Right atrium auricular region (tissue), 2 donors: ENCODE measurements around the gene TRO. TPM values are rescaled to one million over a fixed set of nuclear protein-coding genes. Genes with fewer than 3 reads are reported as not detected.

Experiments
- DNase-seq: peaks from one replicate; pipeline ENCODE4 v3.0.0-alpha.2; 2019; ENCODE audit warnings: low spot score
- H3K27ac ChIP-seq, 2 donors: fragments of 200-600 bp; sonication (generic); 1 replicate in 1 of 2; 2 replicates in 1 of 2; pipeline ENCODE4 v1.5.1; 2016 to 2019
- H3K27me3 ChIP-seq, 2 donors: fragments of 200-600 bp; sonication (generic); one replicate each; pipeline versions ENCODE4 v1.5.1 to v1.6.0; 2017 to 2019
- H3K36me3 ChIP-seq: fragments of 200-600 bp; sonication (generic); one replicate; pipeline ENCODE4 v1.5.1; 2016
- H3K4me1 ChIP-seq, 2 donors: fragments of 200-600 bp; sonication (generic); one replicate each; pipeline versions ENCODE4 v1.5.1 to v1.6.0; 2017 to 2019
- H3K4me3 ChIP-seq, 2 donors: fragments of 200-600 bp; sonication (generic); 1 replicate in 1 of 2; 2 replicates in 1 of 2; pipeline ENCODE4 v1.5.1; 2017 to 2019; ENCODE audit warnings: mild to moderate bottlenecking in 1 of 2, moderate library complexity in 1 of 2
- H3K9me3 ChIP-seq, 2 donors: fragments of 200-600 bp; sonication (generic); one replicate each; pipeline ENCODE4 v1.5.1; 2019
- CTCF ChIP-seq, 2 donors: fragments of 200-600 bp; sonication (generic); IDR thresholded peaks; one replicate each; pipeline ENCODE4 v1.5.1; 2019; ENCODE audit warnings: antibody characterized with exemption in 2 of 2
- total RNA-seq, 2 donors: library from RNA; depleted of rRNA; stranded (reverse); fragments of >200 nt; gene quantifications; one replicate each; pipeline ENCODE4 v1.1.0, GENCODE V29; 2016

The TRO gene
- total RNA-seq, 2 donors from 2014 or later, result 4.3 to 4.9 TPM

DNA sequence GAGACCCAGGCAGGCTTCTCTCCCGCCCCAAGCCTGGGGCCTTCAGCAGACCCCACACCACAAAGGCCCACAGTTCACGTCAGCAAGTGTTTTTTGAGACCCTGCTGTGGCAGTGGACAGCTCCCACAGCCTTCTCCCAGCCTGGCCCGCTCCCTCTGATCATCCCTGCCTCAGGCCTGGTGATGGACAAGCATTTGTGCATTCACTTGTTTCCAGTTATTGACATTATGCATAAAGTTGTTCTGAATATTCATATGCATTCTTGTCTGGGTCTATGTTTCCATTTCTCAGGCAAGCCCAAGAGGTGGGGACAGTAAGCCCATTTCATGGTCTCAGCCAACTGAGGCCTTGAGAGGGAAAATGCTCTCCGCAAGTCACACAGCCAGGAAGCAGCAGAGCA is 14.7 kb downstream of the TRO start:
- no peak for TF ChIP-seq CTCF (IDR thresholded peaks at IDR 0.05)
- DNase-seq, result no peak

GRCh38 chrX:54937416-54937815 is 16.8 kb downstream of the TRO start:
- no peak overlapping the region for H3K27ac ChIP-seq
- no peak for TF ChIP-seq CTCF (IDR thresholded peaks at IDR 0.05)
- no peak for DNase-seq

More for the DNA sequence above, 14.7 kb downstream of the TRO start:
- no peaks in the 10 kb centered on the region for H3K27me3 ChIP-seq
- H3K4me3 ChIP-seq, result no peak overlapping the region
- H3K36me3 ChIP-seq, result no peaks in the 10 kb centered on the region
- no peak overlapping the region for H3K27ac ChIP-seq
- no peaks in the 10 kb centered on the region for H3K9me3 ChIP-seq
- H3K4me1 ChIP-seq, result no peaks in the 10 kb centered on the region

DNA sequence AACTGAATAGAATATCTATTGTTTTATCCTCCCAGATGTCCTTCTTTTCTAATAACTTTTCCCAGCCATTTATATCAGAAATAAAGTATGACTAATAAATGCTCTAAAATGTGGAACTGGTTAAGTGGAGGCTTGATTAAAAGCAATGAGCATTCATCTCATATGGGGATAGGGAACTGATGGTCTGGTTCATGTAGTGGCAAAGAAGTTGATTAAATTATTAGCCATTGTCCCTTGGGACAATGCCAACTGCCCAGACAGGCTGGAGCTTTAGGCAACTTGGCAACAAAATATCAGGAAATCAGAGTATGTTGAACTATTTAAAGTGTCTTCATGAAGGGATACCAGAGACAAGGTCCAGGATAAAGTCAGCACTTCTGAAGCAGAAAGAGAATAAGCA is 24.2 kb downstream of the TRO start:
- no peaks in the 10 kb centered on the region for H3K27me3 ChIP-seq
- no peaks in the 10 kb centered on the region for H3K9me3 ChIP-seq
- no peaks in the 10 kb centered on the region for H3K36me3 ChIP-seq
- DNase-seq, result no peak
- no peak overlapping the region for H3K27ac ChIP-seq
- TF ChIP-seq CTCF (IDR thresholded peaks at IDR 0.05), result no peak
- no peaks in the 10 kb centered on the region for H3K4me1 ChIP-seq
- no peak overlapping the region for H3K4me3 ChIP-seq

More at GRCh38 chrX:54937416-54937815, 16.8 kb downstream of the TRO start:
- Histone ChIP-seq H3K27me3 (no peaks in the 10 kb centered on the region), H3K9me3 (no peaks in the 10 kb centered on the region), H3K4me3 (no peak overlapping the region), H3K36me3 (no peaks in the 10 kb centered on the region), H3K4me1 (no peaks in the 10 kb centered on the region)

DNA sequence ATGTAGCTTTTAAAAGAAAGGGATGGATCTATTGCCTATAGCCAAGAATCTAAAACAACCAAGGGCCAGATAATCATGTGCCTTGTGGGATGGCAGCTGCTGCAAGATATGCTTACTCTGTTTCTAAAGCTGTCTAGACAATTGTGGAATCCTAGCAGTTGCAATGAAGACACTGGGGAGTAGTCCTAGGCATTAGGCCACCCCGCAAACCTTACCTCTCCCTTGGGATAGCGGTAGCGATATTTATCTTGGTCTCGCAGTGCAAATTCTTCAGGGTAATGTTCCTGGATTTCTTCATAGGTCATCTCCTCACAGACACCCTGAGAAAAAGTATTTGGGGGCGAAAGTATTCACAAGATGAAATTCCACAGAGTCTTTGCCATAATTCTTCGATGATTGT is 24.6 kb downstream of the TRO start:
- Histone ChIP-seq H3K27ac (no peak overlapping the region), H3K9me3 (no peaks in the 10 kb centered on the region), H3K27me3 (no peaks in the 10 kb centered on the region), H3K36me3 (no peaks in the 10 kb centered on the region), H3K4me3 (no peak overlapping the region), H3K4me1 (no peaks in the 10 kb centered on the region)
- TF ChIP-seq CTCF (IDR thresholded peaks at IDR 0.05), result no peak
- DNase-seq, result no peak

- Histone ChIP-seq H3K9me3 (no peaks in the 10 kb centered on the region), H3K27ac (no peak overlapping the region), H3K36me3 (no peaks in the 10 kb centered on the region), H3K4me3 (no peak overlapping the region), H3K27me3 (no peaks in the 10 kb centered on the region), H3K4me1 (no peaks in the 10 kb centered on the region)
- DNase-seq, result no peak
- TF ChIP-seq CTCF (IDR thresholded peaks at IDR 0.05), result no peak
These were observed 30.2 kb downstream of the TRO start for GRCh38 chrX:54950730-54951375.

GRCh38 chrX:54961750-54962149 is 41.1 kb downstream of the TRO start:
- Histone ChIP-seq H3K27ac (no peak overlapping the region), H3K36me3 (no peaks in the 10 kb centered on the region), H3K4me3 (no peak overlapping the region), H3K27me3 (no peaks in the 10 kb centered on the region), H3K4me1 (no peaks in the 10 kb centered on the region), H3K9me3 (no peaks in the 10 kb centered on the region)
- no peak for TF ChIP-seq CTCF (IDR thresholded peaks at IDR 0.05)
- no peak for DNase-seq
